D721Med (cell line): Measurements from ENCODE around the gene JAKMIP2.
"Not testable (repeated sequence)": the region's sequence is repeated elsewhere in the genome, so short reads cannot be mapped to it uniquely, and the experiment has no call there.

ENCODE experiments used
- DNase-seq: peaks from one replicate; pipeline ENCODE4 v3.0.0; 2011; ENCODE audit warnings: low spot score; ENCODE audit not compliant: insufficient read length
- FAIRE-seq: peaks from 2 replicates; lab custom pipeline; 2011; peaks lifted over from hg19 to GRCh38; lab: Jason Lieb, UNC
- TF ChIP-seq, protein P1 (sequence below): IDR thresholded peaks from 2 replicates; pipeline ENCODE4 v1.5.1; 2012; ENCODE audit warnings: mild to moderate bottlenecking, control low read depth; ENCODE audit not compliant: insufficient read depth; ENCODE audit errors: missing control alignments

The JAKMIP2 gene

DNA sequence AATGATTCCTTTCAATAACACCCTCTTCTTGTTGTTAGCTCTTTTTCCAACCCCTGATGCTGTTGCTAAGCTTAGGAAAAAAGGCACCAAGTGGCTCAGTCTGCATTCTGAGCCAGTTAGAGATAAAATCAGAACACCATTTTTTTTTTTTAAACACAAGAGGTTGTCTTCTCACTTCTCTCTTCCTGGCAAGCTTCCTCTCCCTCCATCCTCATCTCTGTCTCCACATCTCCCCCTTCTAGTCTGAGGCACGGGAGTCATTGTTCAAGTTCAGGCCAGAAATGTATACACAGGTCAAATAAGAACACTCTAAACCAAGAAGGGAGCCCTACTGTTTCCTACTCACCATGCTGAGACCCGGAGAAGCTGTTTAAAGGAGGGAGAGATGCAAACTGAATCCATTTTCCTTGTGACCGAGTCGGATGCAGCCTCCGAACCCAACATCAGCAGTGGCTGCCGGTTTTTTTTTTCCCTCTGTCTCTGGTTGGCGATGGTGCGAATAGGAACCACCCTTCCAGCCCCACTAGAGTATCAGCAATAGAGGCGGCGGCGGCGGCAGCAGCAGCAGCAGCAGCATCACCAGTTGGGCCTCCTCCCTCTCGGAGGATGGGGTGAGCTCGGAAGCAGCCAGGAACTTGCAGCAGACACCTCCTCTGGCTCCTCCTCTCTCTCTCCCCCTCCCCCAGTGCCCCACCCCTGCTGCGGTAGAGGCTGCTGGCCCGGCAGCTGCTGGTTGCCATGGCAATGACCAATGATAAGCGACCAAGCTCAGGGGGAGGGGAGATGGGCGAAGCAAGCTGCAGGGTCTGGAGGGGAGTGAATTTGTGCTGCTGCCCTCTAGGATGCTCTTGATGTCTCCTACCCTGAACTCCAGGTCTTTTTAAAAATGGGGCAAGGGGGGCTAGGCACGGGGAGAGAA lies at the start of gene JAKMIP2:
JAKMIP2 (minus strand) TSS at position 619 of the 919 bp plus-strand sequence. CDS start 110,922 bp downstream, outside the sequence.
- peak; percentile 25 for DNase-seq
- TF ChIP-seq, protein P1, sequence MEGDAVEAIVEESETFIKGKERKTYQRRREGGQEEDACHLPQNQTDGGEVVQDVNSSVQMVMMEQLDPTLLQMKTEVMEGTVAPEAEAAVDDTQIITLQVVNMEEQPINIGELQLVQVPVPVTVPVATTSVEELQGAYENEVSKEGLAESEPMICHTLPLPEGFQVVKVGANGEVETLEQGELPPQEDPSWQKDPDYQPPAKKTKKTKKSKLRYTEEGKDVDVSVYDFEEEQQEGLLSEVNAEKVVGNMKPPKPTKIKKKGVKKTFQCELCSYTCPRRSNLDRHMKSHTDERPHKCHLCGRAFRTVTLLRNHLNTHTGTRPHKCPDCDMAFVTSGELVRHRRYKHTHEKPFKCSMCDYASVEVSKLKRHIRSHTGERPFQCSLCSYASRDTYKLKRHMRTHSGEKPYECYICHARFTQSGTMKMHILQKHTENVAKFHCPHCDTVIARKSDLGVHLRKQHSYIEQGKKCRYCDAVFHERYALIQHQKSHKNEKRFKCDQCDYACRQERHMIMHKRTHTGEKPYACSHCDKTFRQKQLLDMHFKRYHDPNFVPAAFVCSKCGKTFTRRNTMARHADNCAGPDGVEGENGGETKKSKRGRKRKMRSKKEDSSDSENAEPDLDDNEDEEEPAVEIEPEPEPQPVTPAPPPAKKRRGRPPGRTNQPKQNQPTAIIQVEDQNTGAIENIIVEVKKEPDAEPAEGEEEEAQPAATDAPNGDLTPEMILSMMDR: no peak
- FAIRE-seq: no peak

DNA sequence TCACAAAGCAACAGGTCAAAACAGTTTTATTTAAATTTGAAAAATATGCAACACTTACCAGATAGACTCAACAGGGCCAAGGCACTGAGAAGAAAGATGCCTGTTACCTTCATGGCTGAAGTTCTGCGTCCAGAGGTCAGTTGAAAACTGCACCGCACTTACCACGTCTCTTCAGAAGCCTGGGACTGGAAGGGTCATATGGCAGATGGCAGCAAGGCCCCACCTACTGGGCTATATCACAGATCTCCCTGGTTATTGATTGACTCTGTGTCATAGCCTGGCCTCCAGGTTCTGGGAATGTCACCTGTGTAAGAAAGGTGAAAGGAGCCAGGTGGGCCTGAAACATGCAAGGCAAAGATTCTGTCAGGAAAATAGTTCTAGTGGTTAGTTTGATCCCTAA lies 48.9 kb upstream of the JAKMIP2 start, which contains the start of gene SPINK1:
SPINK1 (minus strand) TSS at position 207 of the 400 bp plus-strand sequence; CDS start at position 113, 94 bp downstream.
- DNase-seq (no peak), FAIRE-seq (no peak)
- TF ChIP-seq, protein P1: no peak

DNA sequence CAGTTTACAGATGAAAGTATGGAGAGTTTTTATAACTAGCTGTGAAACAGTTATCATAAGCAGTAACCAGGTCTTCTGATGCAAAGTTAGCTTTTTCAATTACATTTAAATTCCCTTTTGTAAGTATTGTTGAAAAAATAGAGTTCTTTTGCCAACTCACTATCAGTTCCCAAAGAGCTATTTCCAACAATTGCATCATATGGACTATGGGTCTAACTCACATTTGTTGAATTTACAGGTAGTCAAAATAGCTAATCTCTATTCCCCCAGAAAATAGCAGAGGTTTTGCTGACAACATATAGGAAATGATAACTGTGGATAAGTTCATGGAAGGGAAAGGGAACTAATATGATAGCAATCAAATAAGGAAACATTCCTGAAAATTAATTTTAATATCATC lies 47.5 kb upstream of the JAKMIP2 start:
- FAIRE-seq: no peak
- TF ChIP-seq, protein P1: no peak
- no peak for DNase-seq

DNA sequence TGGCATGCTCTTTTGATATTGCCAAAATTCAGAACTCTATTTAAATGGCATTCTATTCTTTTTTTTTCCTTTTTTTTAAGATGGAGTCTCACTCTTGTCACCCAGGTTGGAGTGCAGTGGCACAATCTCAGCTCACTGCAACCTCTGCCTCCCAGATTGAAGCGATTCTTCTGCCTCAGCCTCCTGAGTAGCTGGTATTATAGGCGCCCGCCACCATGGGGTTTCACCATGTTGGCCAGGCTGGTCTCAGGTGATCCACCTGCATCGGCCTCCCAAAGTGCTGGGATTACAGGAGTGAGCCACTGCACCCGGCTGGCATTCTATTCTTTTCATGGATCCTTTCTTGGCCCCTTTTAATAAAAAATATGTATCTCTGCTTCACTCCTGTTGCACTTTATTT lies 44.5 kb upstream of the JAKMIP2 start:
- not testable (repeated sequence) for DNase-seq, FAIRE-seq

DNA sequence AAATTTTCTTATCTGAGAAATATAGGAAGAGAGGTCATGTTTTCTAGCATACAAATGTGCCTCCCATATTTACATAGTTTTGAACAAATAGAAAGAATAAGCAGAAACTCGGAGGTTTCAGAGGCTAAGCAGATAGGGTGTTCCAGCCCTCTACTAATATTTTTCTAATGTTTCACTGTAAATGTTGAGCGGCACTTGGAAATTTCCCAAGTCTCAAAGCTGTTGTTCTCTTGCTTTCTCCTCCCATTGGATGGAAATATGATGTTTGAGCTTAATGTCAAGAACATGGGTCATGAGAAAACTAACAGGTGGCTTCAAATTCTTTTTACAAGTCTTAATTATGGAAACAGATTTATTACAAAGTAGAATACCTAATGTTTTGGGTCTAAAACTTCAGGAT lies 43.8 kb upstream of the JAKMIP2 start:
- FAIRE-seq: no peak
- TF ChIP-seq, protein P1: no peak
- no peak for DNase-seq

DNA sequence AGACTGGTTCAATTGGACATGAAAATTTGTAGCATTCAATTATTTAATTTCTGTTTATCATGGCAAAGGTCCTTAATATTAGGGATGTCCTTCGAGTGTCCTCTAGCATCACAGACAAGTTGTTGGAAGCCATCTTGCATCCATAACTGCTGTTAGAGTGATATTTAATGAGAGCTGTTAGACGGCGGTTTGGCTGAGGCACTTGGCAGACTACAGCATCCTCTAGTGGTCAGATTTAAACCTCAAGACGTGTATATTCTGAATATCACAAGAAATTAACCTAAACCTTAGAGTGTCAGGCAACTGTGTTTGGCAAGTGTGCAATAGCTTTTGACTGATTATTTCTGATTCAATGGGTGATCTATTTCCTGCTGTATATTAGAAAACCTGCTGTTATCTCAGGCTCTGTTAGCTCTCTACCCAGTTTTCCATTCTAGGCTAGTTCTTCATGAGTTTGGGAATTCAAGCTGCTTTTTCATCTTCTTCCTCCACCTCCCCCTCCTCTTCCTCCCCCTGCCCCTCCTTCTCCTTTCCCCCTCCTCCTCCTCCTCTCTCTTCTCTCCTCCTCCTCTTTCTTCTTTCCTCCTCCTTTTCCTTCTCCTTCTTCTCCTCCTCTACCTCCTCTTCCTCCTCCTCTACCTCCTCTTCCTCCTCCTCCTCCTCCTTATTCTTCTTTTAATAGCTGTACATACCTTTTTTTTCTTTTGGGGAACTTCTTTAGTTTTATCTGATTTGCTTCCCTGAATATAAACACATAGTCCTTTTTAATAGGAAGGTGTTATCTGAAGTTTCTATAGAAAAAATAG lies 40.4 kb upstream of the JAKMIP2 start:
- FAIRE-seq (peak; percentile 77), DNase-seq (no peak)

DNA sequence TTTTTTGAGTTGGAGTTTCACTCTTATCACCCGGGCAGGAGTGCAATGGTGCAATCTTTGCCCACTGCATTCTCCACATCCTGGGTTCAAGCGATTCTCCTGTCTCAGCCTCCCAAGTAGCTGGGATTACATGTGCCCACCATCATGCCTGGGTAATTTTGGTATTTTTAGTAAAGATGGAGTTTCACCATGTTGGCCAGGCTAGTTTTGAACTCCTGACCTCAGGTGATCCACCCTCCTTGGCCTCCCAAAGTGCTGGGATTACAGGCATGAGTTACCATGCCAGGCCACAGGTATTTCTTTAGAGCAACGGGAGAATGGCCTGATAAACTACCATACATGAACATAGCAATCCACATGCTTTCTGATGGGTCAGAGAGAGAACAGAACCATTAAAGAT lies 39.7 kb upstream of the JAKMIP2 start:
- not testable (repeated sequence) for FAIRE-seq, DNase-seq

More for the DNA sequence above, 40.4 kb upstream of the JAKMIP2 start:
- TF ChIP-seq, protein P1: peak; percentile 98
